ENCODE measurements around the gene IL22RA2.

GRCh38 chr6:137163732-137164318, 9.6 kb downstream of the IL22RA2 start:
- TF ChIP-seq MAX (IDR thresholded peaks at IDR 0.05), result no peak
- TF ChIP-seq CTCF (IDR thresholded peaks at IDR 0.05; ENCODE audit: low read depth, low read length, missing input control), result no peak
